Iris pigment epithelial cell (primary cell): Measurements from ENCODE around the gene XYLB.
"Not testable (repeated sequence)": the region's sequence is repeated elsewhere in the genome, so short reads cannot be mapped to it uniquely, and the experiment has no call there.

Source experiments
- DNase-seq: peaks from one replicate; pipeline ENCODE4 v3.0.0-alpha.2; 2011; ENCODE audit warnings: low read depth

XYLB gene

GRCh38 chr3:38396239-38396638 is 49.7 kb downstream of the XYLB start:
- no peak for DNase-seq

GRCh38 chr3:38396861-38397260 is 50.3 kb downstream of the XYLB start:
- DNase-seq, result no peak

GRCh38 chr3:38397320-38397719 is 50.7 kb downstream of the XYLB start:
- peak; percentile 50 for DNase-seq

- DNase-seq, result no peak
These were observed 54.8 kb downstream of the XYLB start for GRCh38 chr3:38401246-38401962.

GRCh38 chr3:38404286-38404685 is 57.7 kb downstream of the XYLB start:
- peak; percentile 91 for DNase-seq

DNA sequence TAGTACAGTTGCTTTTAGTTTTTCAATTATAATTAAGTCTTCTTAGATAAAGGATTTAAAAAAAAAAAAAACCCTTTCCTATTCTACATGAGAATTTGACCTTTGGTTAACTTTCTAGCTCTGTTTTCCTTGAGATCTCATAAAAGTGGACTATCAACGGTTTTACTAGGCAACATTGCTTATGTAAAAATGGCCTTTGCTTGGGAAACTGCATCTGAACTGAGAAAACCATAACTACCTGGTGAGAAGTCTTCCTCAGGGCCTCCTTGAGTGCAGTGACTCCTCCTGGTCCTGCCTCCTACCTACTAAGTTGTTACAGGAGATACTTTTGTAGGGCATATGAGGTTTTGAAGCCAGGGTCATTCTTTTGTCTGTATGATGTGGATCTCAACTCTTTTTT is 65.0 kb downstream of the XYLB start:
- no peak for DNase-seq

DNA sequence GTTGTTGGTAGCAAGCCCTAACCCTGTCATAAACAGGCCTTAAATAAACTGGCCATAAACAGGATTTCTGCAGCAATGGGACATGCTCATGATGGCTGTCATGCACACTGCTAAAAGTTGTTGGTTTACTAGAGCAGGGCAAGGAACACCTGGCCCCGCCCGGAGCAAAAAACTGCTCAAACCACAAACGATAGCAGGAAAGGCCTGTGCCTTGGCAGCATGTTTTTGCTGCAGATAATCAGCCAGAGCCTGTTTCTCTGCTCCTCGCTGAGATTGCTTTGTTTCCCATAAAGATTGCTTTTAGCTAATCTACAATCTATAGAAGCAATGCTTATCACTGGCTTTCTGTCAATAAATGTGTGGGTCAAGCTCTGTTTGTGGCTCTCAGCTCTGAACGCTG is 74.2 kb downstream of the XYLB start:
- DNase-seq, result not testable (repeated sequence)

GRCh38 chr3:38421679-38422336 is 75.2 kb downstream of the XYLB start:
- DNase-seq, result no peak

DNA sequence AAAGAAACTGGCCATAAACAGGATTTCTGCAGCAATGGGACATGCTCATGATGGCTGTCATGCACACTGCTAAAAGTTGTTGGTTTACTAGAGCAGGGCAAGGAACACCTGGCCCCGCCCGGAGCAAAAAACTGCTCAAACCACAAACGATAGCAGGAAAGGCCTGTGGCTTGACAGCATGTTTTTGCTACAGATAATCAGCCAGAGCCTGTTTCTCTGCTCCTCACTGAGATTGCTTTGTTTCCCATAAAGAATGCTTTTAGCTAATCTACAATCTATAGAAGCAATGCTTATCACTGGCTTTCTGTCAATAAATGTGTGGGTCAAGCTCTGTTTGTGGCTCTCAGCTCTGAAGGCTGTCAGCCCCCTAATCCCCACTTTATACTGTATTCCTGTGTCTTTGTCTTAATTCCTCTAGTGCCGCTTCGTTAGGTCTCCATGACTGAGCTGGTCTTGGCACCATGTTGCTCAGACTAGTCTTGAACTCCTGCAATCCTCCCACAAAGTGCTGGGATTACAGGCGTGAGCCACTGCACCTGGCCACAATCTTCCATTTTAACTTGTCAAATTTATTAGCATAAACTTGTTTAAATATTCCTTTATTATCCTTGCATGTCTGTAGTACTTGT is 80.3 kb downstream of the XYLB start:
- not testable (repeated sequence) for DNase-seq

- DNase-seq, result not testable (repeated sequence)
These were observed 86.5 kb downstream of the XYLB start for GRCh38 chr3:38432871-38433658.

- not testable (repeated sequence) for DNase-seq
These were observed 87.1 kb downstream of the XYLB start for GRCh38 chr3:38433661-38434060.

DNA sequence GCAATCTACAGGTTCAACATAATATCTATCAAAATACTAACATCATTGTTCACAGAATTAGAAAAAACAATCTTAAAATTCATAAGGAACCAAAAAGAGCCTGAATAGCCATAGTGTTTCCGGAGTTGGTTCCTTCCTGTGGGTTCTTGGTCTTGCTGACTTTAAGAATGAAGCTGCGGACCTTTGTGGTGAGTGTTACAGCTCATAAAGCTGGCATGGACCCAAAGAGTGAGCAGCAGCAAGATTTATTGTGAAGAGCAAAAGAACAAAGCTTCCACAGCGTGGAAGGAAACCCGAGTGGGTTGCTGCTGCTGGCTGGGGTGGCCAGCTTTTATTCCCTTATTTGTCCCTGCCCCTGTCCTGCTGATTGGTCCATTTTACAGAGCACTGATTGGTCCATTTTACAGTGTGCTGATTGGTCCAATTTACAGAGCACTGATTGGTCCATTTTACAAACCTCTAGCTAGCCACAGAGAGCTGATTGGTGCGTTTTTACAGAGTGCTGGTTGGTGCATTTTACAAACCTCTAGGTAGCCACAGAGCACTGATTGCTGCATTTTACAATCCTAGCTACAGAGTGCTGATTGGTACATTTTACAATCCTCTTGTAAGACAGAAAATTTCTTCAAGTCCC is 92.0 kb downstream of the XYLB start:
- DNase-seq, result peak; percentile 55

DNA sequence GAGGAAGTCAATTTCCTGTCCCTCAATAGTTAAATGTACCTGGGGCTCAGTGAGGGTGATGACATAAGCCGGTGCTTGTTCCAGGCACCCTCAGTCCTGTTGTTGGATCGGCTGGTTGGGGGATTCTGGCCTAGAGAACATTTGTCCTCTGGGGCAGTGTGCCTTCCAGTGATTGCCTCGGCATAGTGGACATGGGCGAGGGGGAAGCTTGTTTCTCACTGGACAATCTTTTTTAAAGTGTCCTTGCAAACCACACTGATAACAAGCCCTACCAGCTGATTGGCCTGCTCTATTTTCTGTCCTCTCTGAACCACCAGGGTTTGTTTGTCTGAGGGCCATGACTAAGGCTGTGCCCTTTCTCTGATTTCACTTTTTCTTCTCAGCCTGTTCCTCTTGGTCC is 96.6 kb downstream of the XYLB start:
- not testable (repeated sequence) for DNase-seq

DNA sequence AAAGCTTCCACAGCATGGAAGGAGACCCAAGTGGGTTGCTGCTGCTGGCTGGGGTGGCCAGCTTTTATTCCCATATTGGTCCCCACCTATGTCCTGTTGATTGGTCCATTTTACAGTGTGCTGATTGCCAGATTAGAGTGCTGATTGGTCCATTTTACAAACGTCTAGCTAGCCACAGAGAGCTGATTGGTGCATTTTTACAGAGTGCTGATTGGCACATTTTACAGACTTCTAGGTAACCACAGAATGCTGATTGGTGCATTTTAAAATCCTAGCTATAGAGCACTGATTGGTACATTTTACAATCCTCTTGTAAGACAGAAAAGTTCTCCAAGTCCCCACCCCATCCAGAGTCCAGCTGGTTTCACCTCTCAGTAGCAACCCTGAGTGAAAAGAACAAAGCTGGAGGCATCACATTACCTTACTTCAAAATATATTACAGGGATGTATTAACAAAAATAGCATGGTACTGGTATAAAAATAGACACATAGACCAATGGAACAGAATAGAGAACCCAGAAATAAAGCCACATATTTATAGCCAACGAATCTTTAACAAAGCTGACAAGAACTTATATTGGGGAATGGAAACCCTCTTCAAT is 99.6 kb downstream of the XYLB start:
- DNase-seq, result no peak

- no peak for DNase-seq
These were observed 100.2 kb downstream of the XYLB start for GRCh38 chr3:38446812-38447211.

DNA sequence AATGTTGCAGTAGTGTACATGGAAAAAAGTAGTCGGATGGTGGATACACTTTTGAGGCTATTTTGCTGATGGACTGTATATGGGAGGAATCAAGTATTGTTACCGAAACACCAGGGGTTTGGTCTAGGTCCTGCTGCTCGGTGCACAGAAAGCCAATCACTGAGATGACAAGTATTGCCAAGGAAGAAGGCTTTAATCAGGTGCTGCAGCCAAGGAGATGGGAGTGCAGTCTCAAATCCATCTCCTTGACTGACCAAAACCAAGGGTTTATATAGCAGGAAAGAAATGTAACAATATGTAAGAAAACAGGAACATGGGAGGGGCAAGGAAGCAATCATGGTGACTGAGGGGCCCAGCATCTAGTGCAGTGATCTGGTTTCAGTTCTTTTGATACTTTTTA is 104.3 kb downstream of the XYLB start:
- no peak for DNase-seq

- DNase-seq, result peak; percentile 57
These were observed 106.7 kb downstream of the XYLB start, which contains the start of gene ACVR2B for GRCh38 chr3:38453075-38453912. ACVR2B (plus strand) TSS chr3:38453890; CDS start chr3:38454323, 433 bp downstream.

GRCh38 chr3:38453913-38454177 is 107.3 kb downstream of the XYLB start:
- no peak for DNase-seq

DNA sequence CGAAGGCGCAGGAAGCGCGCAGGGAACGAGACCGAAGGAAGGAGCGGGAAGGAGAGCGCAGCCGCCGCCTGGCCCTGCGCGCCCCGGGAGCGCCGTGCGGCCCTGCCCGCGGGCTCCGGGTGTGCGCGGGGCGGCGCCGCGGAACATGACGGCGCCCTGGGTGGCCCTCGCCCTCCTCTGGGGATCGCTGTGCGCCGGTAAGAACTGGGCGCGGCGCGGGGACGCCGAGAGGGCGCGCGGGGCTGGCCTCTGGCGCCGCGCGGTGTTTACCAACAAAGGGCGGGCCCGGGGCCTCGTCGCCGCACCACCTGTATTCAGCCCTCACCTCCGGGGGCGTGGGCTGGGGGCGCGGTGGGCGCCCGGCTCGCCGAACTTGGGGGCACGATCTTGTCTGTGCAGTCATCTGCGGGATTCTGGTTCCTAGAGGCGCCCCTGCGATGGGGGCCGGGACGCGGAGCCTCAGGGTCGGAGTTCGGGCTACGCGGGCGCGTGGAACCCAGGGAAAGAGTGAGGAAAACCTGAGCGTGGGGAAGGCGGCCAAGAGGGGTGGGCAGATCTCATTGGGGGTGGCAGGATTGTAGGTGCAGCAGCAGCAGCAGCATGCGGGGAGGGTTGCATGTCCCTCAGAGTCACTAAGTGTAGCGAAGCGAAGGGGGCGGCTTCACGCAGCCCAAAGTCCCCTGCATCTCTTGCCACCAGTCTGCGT is 107.7 kb downstream of the XYLB start:
- DNase-seq, result peak; percentile 31
